Thymus (tissue), 11 donors: ENCODE results near the gene TM9SF4. TPM values are rescaled to one million over a fixed set of nuclear protein-coding genes. Genes with fewer than 3 reads are reported as not detected.
"Not testable (repeated sequence)": the region's sequence is repeated elsewhere in the genome, so short reads cannot be mapped to it uniquely, and the experiment has no call there.

Source experiments
- DNase-seq, 9 donors: peaks; one replicate each; pipeline ENCODE4 v3.0.0-alpha.2; 2013; ENCODE audit warnings: low spot score in 9 of 9, low read depth in 6 of 9, missing footprints in 1 of 9
- H3K27ac ChIP-seq, 2 donors: one replicate each; pipeline ENCODE4 v1.5.1; 2013; ENCODE audit warnings: control low read depth in 1 of 2, low read depth in 1 of 2, low read length in 1 of 2, mild to moderate bottlenecking in 1 of 2, moderate library complexity in 1 of 2
- H3K27me3 ChIP-seq, 2 donors: one replicate each; pipeline ENCODE4 v1.5.1; 2013; ENCODE audit warnings: low read length in 1 of 2; ENCODE audit not compliant: control insufficient read depth in 2 of 2, insufficient read depth in 1 of 2
- H3K36me3 ChIP-seq, 2 donors: one replicate each; pipeline ENCODE4 v1.5.1; 2013; ENCODE audit warnings: low read length in 1 of 2, mild to moderate bottlenecking in 1 of 2, moderate library complexity in 1 of 2; ENCODE audit not compliant: control insufficient read depth in 2 of 2, insufficient read depth in 2 of 2
- H3K4me1 ChIP-seq, 2 donors: one replicate each; pipeline ENCODE4 v1.5.1; 2013; ENCODE audit warnings: low read length in 2 of 2; ENCODE audit not compliant: control insufficient read depth in 2 of 2, insufficient read depth in 2 of 2
- H3K4me3 ChIP-seq, 2 donors: one replicate each; pipeline ENCODE4 v1.5.1; 2013; ENCODE audit warnings: low read length in 2 of 2, control low read depth in 1 of 2, mild to moderate bottlenecking in 1 of 2
- H3K9me3 ChIP-seq, 2 donors: one replicate each; pipeline ENCODE4 v1.5.1; 2013; ENCODE audit warnings: low read length in 1 of 2, mild to moderate bottlenecking in 1 of 2; ENCODE audit not compliant: control insufficient read depth in 2 of 2, insufficient read depth in 1 of 2
- WGBS: extraction: QIAGEN DNeasy Blood & Tissue Kit; methylation state at CpG from one replicate; pipeline ENCODE4 v1.1.7; 2013; 5-methylcytosine and 5-hydroxymethylcytosine counted together
- polyA plus RNA-seq: library from polyadenylated mRNA; stranded (reverse); fragments of 200-250 nt; gene quantifications from one replicate; pipeline ENCODE4 v1.2.3, GENCODE V29; 2013
- total RNA-seq: library from RNA; stranded (reverse); fragments of 120-200 nt; gene quantifications from one replicate; pipeline ENCODE4 v1.2.4, GENCODE V29; 2013
- donor health status: healthy.

The TM9SF4 gene
- total and polyA plus RNA-seq, 2 donors, result 13.6 to 18.7 TPM

GRCh38 chr20:32110727-32111126 is 1.2 kb downstream of the TM9SF4 start:
- Histone ChIP-seq H3K4me1 (peaks cover 8 to 13% of the 10 kb centered on the region in 2 donors), H3K27me3 (no peaks in the 10 kb centered on the region), H3K27ac (no peak overlapping the region), H3K36me3 (peaks cover 3 to 8% of the 10 kb centered on the region in 2 donors), H3K9me3 (peaks cover 0 to 4% of the 10 kb centered on the region in 2 donors), H3K4me3 (peak overlapping the region in 1 of 2 donors; percentile 94)
- DNase-seq, result no peak
- 91% methylated on average over 3 of the region's 3 CpGs for WGBS

- WGBS, result 84% methylated on average over 3 of the region's 3 CpGs
- Histone ChIP-seq H3K27ac (no peak overlapping the region), H3K9me3 (peaks cover 0 to 4% of the 10 kb centered on the region in 2 donors), H3K27me3 (no peaks in the 10 kb centered on the region), H3K4me3 (no peak overlapping the region), H3K36me3 (peaks cover 3 to 8% of the 10 kb centered on the region in 2 donors), H3K4me1 (peaks cover 8 to 13% of the 10 kb centered on the region in 2 donors)
- DNase-seq, result no peak
These were observed 1.7 kb downstream of the TM9SF4 start for GRCh38 chr20:32111156-32111686.

GRCh38 chr20:32111753-32112152 is 2.2 kb downstream of the TM9SF4 start:
- Histone ChIP-seq H3K36me3 (peaks cover 3 to 8% of the 10 kb centered on the region in 2 donors), H3K4me1 (peaks cover 8 to 13% of the 10 kb centered on the region in 2 donors), H3K4me3 (no peak overlapping the region), H3K27ac (no peak overlapping the region), H3K9me3 (peaks cover 0 to 4% of the 10 kb centered on the region in 2 donors), H3K27me3 (no peaks in the 10 kb centered on the region)
- WGBS, result 95% methylated on average over 3 of the region's 3 CpGs
- no peak for DNase-seq

GRCh38 chr20:32112841-32113240 is 3.3 kb downstream of the TM9SF4 start:
- Histone ChIP-seq H3K4me1 (peaks cover 10 to 13% of the 10 kb centered on the region in 2 donors), H3K36me3 (peaks cover 3 to 8% of the 10 kb centered on the region in 2 donors), H3K27ac (no peak overlapping the region), H3K27me3 (no peaks in the 10 kb centered on the region), H3K4me3 (no peak overlapping the region), H3K9me3 (peaks cover 0 to 4% of the 10 kb centered on the region in 2 donors)
- DNase-seq, result no peak
- 95% methylated on average over 5 of the region's 5 CpGs for WGBS

DNA sequence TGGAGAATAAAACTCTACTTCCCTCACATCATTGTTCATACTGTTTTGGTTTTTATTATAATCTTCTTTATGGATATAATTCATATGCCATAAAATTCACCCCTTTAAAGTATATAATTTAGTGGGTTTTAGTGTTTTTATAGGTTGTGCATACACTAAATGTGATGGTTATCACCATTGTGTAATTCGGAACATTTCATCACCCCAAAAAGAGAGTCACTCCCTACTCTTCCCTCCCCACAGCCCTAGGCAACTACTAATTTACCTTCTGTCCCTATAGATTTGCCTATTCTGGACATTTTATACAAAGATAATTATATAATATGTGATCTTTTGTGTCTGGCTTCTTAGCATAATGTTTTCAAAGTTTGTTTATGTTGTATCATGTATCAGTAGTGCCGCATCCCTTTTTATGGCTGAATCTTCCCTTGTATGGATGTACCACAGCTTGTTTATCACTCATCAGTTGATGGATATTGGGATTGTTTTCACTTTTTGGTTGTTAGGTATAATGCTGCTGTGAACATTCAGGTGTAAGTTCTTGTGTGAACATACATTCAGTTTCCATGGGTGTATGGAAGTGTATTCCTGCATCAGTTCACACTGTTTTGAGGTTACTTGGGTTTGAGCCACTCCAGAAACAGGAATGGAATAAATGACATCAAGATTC is 4.2 kb downstream of the TM9SF4 start:
- H3K36me3 ChIP-seq, result peaks cover 3 to 8% of the 10 kb centered on the region in 2 donors
- no peak overlapping the region for H3K4me3 ChIP-seq
- H3K27ac ChIP-seq, result no peak overlapping the region
- 98% methylated on average over 2 of the region's 2 CpGs for WGBS
- peaks cover 10 to 13% of the 10 kb centered on the region in 2 donors for H3K4me1 ChIP-seq
- H3K27me3 ChIP-seq, result no peaks in the 10 kb centered on the region
- peaks cover 0 to 4% of the 10 kb centered on the region in 2 donors for H3K9me3 ChIP-seq
- no peak for DNase-seq

DNA sequence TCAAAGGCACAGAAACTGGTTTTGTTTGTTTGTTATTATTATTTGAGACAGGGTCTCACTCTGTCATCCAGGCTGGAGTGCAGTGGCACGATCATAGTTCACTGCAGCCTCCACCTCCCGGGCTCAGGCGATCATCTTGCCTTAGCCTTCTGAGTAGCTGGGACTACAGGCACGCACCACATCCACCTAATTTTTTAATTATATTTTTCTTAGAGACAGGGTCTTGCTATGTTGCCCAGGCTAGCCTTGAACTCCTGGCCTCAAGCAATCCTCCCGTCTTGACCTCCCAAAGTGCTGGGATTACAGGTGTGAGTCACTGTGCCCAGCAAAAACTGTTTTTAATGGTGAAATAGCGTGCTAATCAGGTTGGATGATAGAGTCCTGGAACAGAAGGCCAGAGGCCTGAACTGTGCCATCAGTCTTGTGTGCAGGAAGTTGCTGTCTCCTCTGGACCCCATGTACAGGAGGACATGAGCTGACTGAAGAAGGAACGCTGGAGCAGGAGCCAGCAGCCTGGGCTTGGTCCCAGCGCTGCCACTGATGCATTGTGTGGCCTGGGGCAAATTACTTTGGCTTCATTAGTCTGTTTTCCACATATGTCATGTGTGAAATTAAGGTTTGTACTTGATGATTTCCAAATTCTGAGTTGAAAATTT is 4.9 kb downstream of the TM9SF4 start:
- Histone ChIP-seq H3K27ac (no peak overlapping the region), H3K9me3 (peaks cover 0 to 4% of the 10 kb centered on the region in 2 donors), H3K4me3 (no peak overlapping the region), H3K27me3 (no peaks in the 10 kb centered on the region), H3K4me1 (peaks cover 10 to 13% of the 10 kb centered on the region in 2 donors), H3K36me3 (peaks cover 3 to 8% of the 10 kb centered on the region in 2 donors)
- WGBS, result 98% methylated on average over 8 of the region's 8 CpGs
- no peak for DNase-seq

GRCh38 chr20:32115211-32115767 is 5.8 kb downstream of the TM9SF4 start:
- no peaks in the 10 kb centered on the region for H3K9me3 ChIP-seq
- no peaks in the 10 kb centered on the region for H3K27me3 ChIP-seq
- H3K36me3 ChIP-seq, result peaks cover 3 to 8% of the 10 kb centered on the region in 2 donors
- 88% methylated on average over 5 of the region's 5 CpGs for WGBS
- no peak for DNase-seq
- peaks cover 6 to 9% of the 10 kb centered on the region in 2 donors for H3K4me1 ChIP-seq
- no peak overlapping the region for H3K4me3 ChIP-seq
- no peak overlapping the region for H3K27ac ChIP-seq

GRCh38 chr20:32116079-32116521 is 6.6 kb downstream of the TM9SF4 start:
- peaks cover 3 to 8% of the 10 kb centered on the region in 2 donors for H3K36me3 ChIP-seq
- no peak for DNase-seq
- no peak overlapping the region for H3K27ac ChIP-seq
- no peaks in the 10 kb centered on the region for H3K9me3 ChIP-seq
- no peak overlapping the region for H3K4me3 ChIP-seq
- H3K4me1 ChIP-seq, result peaks cover 2 to 3% of the 10 kb centered on the region in 2 donors
- WGBS, result 96% methylated on average over 6 of the region's 6 CpGs
- no peaks in the 10 kb centered on the region for H3K27me3 ChIP-seq

DNA sequence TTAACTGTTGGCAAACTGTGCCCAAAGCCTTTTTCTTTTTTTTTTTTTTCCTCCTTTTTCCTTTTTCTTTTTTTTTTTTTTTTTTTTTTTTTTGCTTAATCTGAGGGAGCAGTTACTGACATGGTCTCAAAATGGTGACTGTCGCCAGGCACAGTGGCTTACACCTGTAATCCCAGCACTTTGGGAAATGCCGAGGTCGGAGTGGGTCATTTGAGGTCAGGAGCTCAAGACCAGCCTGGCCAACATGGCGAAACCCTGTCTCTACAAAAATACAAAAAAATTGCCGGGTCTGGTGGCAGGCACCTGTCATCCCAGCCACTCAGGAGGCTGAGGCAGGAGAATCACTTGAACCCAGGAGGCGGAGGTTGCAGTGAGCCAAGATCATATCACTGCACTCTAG is 7.3 kb downstream of the TM9SF4 start:
- H3K4me1 ChIP-seq, DNase-seq, H3K9me3 ChIP-seq, H3K4me3 ChIP-seq, H3K36me3 ChIP-seq, H3K27ac ChIP-seq, H3K27me3 ChIP-seq: not testable (repeated sequence)
- WGBS, result 98% methylated on average over 6 of the region's 6 CpGs
